GM12875 (cell line): ENCODE results near the gene SHMT1.
A peak's percentile ranks its signal among the peaks of the same experiment; 100 is the strongest.

Experiments
- H3K4me3 ChIP-seq: one replicate; pipeline ENCODE4 v1.5.1; 2011; ENCODE audit warnings: low read depth, low read length, control low read depth
- CTCF ChIP-seq: IDR thresholded peaks from 2 replicates; pipeline ENCODE4 v1.5.1; 2011; ENCODE audit warnings: low read depth, mild to moderate bottlenecking, control low read depth, inconsistent platforms, low read length, moderate library complexity, borderline replicate concordance; ENCODE audit not compliant: insufficient read depth

The SHMT1 gene

DNA sequence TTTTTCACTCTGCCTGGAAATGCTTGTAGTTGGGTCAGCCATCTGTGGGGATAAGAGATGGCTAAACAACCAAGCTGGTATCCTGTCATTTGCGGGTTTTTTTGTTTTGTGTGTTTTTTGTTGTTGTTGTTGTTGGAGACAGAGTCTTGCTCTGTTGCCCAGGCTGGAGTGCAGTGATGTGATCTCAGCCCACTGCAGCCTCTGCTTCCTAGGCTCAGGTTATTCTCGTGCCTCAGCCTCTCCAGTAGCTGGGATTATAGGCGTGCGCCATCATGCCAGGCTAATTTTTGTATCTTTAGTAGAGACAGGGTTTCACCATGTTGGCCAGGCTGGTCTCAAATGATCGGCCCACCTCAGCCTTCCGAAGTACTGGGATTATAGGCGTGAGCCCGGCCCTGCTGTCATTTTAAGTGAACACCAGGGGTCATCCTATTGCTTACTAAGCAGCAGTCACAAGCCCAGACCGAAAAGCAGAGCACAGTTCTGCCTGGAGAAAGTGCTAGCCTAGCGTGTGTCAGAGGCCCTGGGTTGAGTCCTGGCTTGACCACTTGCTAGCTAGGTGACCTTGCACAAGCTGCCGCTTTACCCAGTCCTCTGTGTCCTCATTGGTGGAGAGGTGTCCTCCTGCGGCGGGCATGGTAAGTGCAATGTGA is 43.6 kb downstream of the SHMT1 start:
- peak; percentile 27; the same call in 1 of the 2 replicates for TF ChIP-seq CTCF
- no peak overlapping the region for H3K4me3 ChIP-seq

- H3K4me3 ChIP-seq: no peak overlapping the region
- no peak for TF ChIP-seq CTCF
These were observed 44.4 kb downstream of the SHMT1 start for GRCh38 chr17:18318771-18319450.

DNA sequence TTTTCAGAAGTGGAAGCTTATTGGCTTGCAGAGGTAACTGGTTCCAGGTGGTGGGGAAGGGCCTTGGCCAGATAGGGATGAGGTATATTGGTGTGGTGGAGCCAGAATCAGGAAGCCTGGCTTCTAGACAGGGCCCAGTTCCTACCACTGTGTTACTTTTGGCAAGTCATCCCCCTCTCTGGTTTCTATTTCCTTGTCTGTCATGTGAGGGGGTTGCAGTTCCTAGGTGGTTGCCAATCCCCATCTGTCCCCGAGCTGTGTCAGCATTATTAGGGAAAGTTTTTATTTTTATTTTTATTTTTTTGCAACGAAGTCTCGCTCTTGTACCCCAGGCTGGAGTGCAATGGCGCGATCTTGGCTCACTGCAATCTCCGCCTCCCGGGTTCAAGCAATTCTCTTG is 45.2 kb downstream of the SHMT1 start:
- no peak overlapping the region for H3K4me3 ChIP-seq
- no peak for TF ChIP-seq CTCF

DNA sequence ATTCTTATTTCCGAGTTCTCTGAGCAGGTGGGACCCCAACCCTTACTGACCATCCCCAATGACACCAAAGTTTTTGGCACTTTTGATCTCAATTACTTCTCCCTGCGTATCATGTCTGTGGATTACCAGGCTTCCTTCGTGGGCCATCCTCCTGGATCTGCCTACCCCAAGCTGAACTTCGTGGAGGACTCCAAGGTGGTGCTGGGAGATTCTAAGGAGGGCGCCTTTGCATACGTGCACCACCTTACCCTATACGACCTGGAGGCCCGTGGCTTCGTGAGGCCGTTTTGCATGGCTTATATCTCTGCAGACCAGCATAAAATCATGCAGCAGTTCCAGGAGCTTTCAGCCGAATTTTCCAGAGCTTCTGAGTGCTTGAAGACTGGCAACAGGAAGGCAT is 47.4 kb downstream of the SHMT1 start:
- TF ChIP-seq CTCF: no peak
- H3K4me3 ChIP-seq: peak overlapping the region; percentile 99

- peak overlapping the region; percentile 99 for H3K4me3 ChIP-seq
- no peak for TF ChIP-seq CTCF
These were observed 47.8 kb downstream of the SHMT1 start for GRCh38 chr17:18315562-18315922.

DNA sequence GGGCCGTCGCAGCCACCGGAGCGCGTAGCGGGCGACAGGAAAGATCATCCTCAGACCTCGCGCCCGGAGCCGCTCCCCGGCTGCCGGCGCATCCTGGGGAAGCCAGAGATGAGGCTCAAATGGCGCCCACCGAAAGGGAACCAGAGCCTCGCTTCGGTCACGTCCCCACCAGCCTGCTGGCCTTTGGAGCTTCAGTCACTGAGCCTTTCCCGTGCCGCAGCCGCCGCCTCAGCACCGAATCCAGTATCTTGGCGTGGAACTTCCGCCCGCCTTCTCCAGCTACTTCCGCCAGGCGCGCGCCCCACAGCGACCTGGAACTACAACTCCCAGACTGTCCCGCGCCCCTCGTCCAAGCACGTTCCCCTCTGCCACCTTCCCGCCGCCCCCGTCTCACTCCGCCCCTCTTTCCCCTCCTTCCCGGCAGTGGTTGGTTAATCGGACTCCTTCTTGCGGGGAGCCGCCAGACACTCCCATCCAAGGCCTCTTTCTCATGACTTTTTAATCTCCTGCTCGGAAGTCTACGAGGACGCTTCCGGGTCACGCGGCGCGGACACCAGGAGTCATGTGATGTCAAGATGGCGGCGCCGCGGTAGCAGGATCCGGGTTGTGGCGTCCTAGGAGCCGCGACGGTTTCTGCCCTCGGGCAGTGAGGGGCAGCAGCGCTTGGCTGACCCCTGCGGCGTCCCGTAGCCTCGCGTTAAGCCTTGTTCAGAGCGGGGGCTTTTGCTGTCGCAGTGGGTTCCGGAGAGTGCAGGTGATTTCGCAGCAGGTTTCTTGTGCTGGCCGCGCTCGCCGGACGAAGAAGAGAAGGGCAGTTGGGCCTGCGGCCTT is 48.4 kb downstream of the SHMT1 start, which contains the start of the genes SMCR8 and TOP3A:
Gene SMCR8, plus strand, starts transcription at position 563 of the 831 bp plus-strand sequence. CDS start 497 bp downstream, outside the sequence.
Gene TOP3A, minus strand, starts transcription at position 264 of the 831 bp plus-strand sequence. Its CDS starts 216 bp downstream, at position 48.
- H3K4me3 ChIP-seq: peak within 1 kb of the TSS; percentile 99

More for the DNA sequence above, 48.4 kb downstream of the SHMT1 start, which contains the start of the genes SMCR8 and TOP3A:
- TF ChIP-seq CTCF: no peak
